Fibroblast of skin of left biceps (primary cell): ENCODE results near the gene PMP22.

Source experiments
- DNase-seq, 2 experiments: peaks; one replicate each; pipeline ENCODE4 v3.0.0-alpha.2; 2013; ENCODE audit warnings: low read depth in 2 of 2

PMP22 gene

GRCh38 chr17:15265131-15265530 is at the start of gene PMP22:
Gene PMP22 (minus strand): TSS chr17:15265326. CDS start chr17:15260727, 4,599 bp downstream.
- no peak for DNase-seq

- no peak for DNase-seq
These were observed 46.9 kb upstream of the PMP22 start for GRCh38 chr17:15311996-15312395.

- no peak for DNase-seq
These were observed 44.7 kb upstream of the PMP22 start for GRCh38 chr17:15309793-15310192.

- DNase-seq, result no peak
These were observed 44.1 kb upstream of the PMP22 start for GRCh38 chr17:15309236-15309635.

GRCh38 chr17:15308758-15309157 is 43.6 kb upstream of the PMP22 start:
- no peak for DNase-seq

GRCh38 chr17:15307710-15308111 is 42.6 kb upstream of the PMP22 start:
- DNase-seq, result no peak

GRCh38 chr17:15303851-15304250 is 38.7 kb upstream of the PMP22 start:
- DNase-seq, result no peak

- no peak for DNase-seq
These were observed 38.1 kb upstream of the PMP22 start for GRCh38 chr17:15303268-15303667.

GRCh38 chr17:15301845-15302244 is 36.7 kb upstream of the PMP22 start:
- no peak for DNase-seq

GRCh38 chr17:15298176-15298575 is 33.0 kb upstream of the PMP22 start:
- no peak for DNase-seq

- no peak for DNase-seq
These were observed 28.4 kb upstream of the PMP22 start for GRCh38 chr17:15293558-15293957.

- no peak for DNase-seq
These were observed 26.7 kb upstream of the PMP22 start for GRCh38 chr17:15291674-15292361.

- DNase-seq, result no peak
These were observed 25.5 kb upstream of the PMP22 start for GRCh38 chr17:15290605-15291004.

GRCh38 chr17:15289285-15290183 is 24.4 kb upstream of the PMP22 start:
- DNase-seq, result no peak

- DNase-seq, result no peak
These were observed 23.7 kb upstream of the PMP22 start for GRCh38 chr17:15288859-15289258.

GRCh38 chr17:15287538-15288267 is 22.6 kb upstream of the PMP22 start:
- no peak for DNase-seq

- DNase-seq, result no peak
These were observed 20.3 kb upstream of the PMP22 start for GRCh38 chr17:15285466-15285865.

GRCh38 chr17:15284537-15284936 is 19.4 kb upstream of the PMP22 start:
- no peak for DNase-seq

GRCh38 chr17:15284107-15284506 is 19.0 kb upstream of the PMP22 start:
- DNase-seq, result no peak

GRCh38 chr17:15281909-15282308 is 16.8 kb upstream of the PMP22 start:
- DNase-seq, result no peak

GRCh38 chr17:15278924-15279477 is 13.9 kb upstream of the PMP22 start:
- DNase-seq, result peak; percentile 53 to 62

GRCh38 chr17:15278380-15278779 is 13.3 kb upstream of the PMP22 start:
- DNase-seq, result no peak
